ENCODE measurements around the gene SH2D7.
A peak's percentile ranks its signal among the peaks of the same experiment; 100 is the strongest.

Gene SH2D7

DNA sequence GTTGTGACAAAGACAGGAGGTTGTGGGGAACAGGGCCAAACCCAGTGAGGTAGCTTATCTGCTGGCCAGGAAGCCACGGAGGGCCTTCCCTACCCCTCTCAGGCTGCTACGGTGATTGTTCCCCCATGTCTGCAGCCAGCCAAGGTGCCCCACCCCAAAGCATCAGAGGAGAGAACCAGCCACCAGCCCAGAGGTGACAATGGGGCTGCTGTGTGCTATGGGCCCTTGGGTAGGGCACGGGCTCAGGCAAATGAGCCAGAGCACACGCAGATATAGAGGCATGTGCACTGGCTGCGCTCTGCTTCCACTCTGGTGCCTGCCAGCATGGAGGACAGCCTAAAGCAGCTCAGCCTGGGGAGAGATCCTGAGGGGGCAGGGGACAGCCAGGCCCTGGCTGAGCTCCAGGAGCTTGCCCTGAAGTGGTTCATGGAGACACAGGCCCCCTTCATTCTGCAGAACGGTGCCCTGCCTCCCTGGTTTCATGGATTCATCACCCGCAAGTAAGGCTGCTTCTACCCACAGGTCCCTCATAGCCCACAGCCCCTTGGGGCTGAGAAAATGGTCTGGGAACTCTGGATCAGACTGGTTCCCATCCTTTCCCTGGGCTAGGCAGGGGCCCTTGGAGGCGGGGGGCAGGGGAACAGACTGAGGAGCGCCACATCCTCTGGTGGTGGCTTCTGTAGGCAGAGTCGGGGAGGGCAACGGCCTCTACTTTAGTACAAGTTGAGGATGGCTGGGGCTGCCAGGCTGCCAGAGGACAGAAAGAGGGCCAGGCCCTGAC lies at the start of gene SH2D7:
Gene SH2D7, plus strand, starts transcription at position 301 of the 781 bp plus-strand sequence. Its CDS starts 24 bp downstream, at position 325.
- no peak for DNase-seq (ENCODE audit: low spot score)

- DNase-seq (ENCODE audit: low spot score) = no peak
Observed at GRCh38 chr15:78044407-78045155, 47.8 kb upstream of the SH2D7 start.

GRCh38 chr15:78045189-78045588 lies 47.2 kb upstream of the SH2D7 start:
- no peak for DNase-seq (ENCODE audit: low spot score)

DNA sequence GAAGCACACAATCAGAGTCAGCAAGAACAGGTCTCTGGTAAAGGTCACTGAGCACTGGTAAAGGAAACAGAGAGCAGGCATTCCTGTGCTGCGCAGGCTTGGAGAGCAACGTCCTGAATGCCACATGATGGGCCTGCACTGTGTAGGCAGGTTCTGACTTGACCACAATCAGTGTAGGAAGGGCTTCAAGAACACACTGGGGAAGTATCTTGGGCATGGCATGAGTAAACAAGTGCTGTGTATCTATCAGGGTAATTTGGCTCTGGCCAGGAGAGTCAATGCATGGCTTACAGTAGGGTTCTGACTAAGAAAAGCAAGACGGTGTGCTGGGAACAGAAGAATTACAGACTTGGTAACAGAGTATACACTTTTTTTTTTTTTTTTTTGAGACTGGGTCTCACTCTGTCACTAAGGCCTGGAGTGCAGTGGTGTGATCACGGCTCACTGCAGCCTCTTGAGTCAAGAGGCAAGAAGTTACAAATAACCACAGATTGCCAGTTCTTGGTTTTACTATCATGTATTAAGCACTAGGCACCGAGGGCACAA lies 45.5 kb upstream of the SH2D7 start:
- no peak for DNase-seq (ENCODE audit: low spot score)

DNA sequence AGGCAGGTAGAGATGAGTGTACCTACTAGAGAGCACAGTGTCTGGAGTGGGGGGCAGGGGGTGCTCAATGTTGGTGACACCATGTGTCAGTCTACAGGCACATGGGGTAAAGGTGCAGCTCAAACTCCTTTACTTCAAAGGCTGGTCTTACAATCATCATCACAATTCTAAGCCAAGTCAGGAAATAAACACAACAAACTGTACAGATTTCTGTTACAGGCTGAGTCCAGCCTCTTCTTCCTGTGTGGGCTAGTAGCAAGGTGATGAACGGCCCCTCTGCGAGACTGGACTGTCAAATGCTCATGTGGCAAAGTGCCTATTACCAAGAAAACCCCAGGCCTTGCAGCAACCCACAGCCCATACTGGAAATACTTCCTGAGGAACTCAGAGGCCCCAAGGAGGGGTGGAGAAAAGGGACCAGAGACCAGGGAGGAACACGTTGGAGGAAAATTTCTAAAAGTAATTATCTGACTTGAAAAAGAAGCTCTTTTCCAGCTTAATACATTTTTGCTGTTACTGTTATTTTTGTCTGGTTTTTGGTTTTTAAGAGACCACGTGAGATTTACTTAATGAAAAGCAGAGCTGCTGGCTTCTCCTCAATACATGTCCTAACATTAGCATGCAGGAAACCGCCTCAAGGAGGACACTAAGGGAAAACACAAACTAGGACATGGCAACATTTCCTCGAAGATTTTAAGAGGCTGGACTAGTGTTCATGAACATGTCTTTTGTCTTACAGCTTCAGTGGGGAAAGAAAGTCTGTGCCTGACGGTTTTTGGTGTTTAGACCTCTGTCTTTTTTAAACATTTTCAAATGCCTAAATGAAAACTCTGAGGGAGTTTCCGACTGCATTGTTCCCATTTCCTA lies 44.4 kb upstream of the SH2D7 start:
- DNase-seq (ENCODE audit: low spot score) = peak; percentile 65

GRCh38 chr15:78048628-78048920 lies 43.8 kb upstream of the SH2D7 start:
- DNase-seq (ENCODE audit: low spot score) = peak; percentile 21

DNA sequence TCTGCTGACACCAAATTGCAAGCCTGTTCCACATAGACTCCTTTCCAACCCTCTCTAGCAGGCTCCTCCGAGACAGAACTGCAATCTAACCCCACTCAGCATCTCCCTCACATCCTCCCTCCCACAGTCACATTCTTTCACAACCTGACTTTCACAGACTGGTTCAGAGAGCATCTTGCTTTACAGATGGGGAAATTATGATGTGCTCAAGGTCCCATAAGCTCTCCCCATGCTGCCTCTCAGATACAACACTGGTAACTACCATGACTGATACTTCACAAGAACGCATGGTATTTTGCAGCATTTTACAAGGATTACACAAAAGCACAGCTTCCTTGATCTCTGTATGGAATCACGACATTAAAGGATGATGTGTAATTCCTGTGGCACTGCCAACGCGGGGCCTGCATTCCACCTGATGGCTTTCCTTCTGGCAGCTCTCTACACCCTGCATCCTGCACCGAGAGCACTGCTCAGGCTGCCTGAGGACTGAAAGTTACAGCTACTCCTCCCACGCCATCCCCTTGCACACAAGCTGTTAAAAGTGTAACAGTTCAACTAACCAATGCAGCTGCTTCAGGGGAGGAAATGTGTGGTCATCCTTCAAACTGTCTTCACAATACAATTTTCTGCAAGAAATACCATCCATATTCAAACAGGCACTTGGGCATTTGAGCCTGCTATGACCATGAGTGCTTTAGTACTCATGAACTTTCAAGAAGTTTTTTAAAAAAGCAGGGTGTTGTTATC lies 42.5 kb upstream of the SH2D7 start:
- peak; percentile 73 for DNase-seq (ENCODE audit: low spot score)

DNA sequence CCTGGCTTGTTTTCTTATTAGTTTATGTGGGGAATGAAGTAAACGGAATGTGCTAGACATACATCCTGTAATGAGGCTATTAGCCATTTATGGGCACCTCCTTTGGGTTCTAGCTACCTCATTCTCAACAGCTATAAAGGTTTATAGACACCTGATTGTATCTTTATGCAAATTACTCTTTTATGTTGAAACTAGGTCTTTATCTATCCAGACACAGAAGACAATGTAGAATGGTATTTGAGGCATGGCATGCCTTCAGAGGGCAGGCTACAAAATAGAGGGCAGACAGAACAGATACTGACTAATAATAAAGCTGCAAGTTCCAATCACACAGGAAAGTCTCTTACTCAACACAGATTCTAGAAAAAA lies 41.9 kb upstream of the SH2D7 start:
- DNase-seq (ENCODE audit: low spot score) = no peak

- DNase-seq (ENCODE audit: low spot score) = no peak
Observed at GRCh38 chr15:78050826-78051225, 41.5 kb upstream of the SH2D7 start.

GRCh38 chr15:78051596-78051995 lies 40.8 kb upstream of the SH2D7 start:
- no peak for DNase-seq (ENCODE audit: low spot score)

DNA sequence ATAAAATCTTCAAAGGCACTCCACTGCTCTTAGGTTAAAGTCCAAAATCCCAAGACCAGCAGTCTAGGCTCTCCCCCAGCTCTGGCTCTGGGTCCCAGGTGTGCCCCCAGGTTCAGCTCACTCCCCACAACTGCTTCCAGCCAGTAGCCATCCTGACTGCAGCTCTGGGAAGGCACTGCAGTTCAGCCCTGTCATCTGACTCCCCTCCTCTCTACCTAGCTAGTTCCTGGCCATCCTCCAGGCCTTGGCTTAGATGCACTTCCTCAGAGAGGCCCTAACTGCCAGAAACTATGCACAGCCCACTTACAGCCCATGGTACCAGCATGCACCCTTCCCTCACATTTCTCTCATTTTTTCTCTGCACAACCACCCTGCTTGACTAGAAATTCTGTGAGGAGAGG lies 40.4 kb upstream of the SH2D7 start:
- no peak for DNase-seq (ENCODE audit: low spot score)

GRCh38 chr15:78052545-78052944 lies 39.8 kb upstream of the SH2D7 start:
- no peak for DNase-seq (ENCODE audit: low spot score)

- no peak for DNase-seq (ENCODE audit: low spot score)
Observed at GRCh38 chr15:78054518-78054917, 37.8 kb upstream of the SH2D7 start.

- no peak for DNase-seq (ENCODE audit: low spot score)
Observed at GRCh38 chr15:78054966-78055365, 37.4 kb upstream of the SH2D7 start.

GRCh38 chr15:78055919-78056713 lies 36.2 kb upstream of the SH2D7 start:
- peak; percentile 71 for DNase-seq (ENCODE audit: low spot score)

GRCh38 chr15:78056714-78057269 lies 35.6 kb upstream of the SH2D7 start:
- DNase-seq (ENCODE audit: low spot score) = no peak

- no peak for DNase-seq (ENCODE audit: low spot score)
Observed at GRCh38 chr15:78057803-78058202, 34.6 kb upstream of the SH2D7 start.

GRCh38 chr15:78058401-78058935 lies 33.9 kb upstream of the SH2D7 start:
- no peak for DNase-seq (ENCODE audit: low spot score)

DNA sequence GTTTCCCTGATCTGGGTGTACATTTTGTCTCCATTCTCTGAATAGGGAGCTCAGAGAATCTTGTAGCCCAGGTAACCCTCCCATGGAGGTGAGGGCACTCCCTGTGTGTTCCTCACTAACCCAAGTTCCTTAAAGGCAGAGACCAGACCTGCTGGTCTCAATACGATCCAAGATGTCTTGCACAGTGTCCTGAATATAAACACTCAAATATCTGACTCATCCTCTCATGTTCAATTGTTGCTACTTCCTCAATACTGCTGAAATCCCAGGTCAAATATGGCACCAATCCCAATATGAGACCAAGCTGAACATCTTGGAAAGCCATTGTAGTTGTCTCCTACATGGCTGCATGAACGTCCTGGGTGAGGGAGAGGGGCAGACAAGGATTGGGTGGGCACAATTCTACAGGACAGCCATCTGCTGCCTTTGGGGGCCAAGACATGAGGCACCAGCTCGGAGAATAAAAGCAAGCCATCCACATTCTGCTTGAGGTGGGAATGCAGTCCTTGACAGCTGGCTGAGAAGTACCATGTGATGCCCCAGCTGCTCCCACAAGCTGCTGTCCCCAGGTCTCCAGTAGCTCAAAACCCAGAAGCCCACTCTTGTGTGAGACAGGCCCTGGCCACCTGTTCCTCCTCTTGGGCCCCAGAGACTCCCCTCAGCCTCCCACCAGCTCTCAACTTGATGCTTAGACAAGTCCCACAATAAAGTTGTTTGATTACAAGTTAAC lies 33.1 kb upstream of the SH2D7 start:
- DNase-seq (ENCODE audit: low spot score) = no peak

GRCh38 chr15:78060232-78060631 lies 32.1 kb upstream of the SH2D7 start:
- no peak for DNase-seq (ENCODE audit: low spot score)
